Stimulated activated CD4-positive, alpha-beta T cell treated with anti-CD3 and anti-CD28 coated beads, Interleukin-1b, Interleukin-23, amount 100 ng/mL, for 48 hours (primary cell): ENCODE results near the gene SLC35E2B.
"Not testable (repeated sequence)": the region's sequence is repeated elsewhere in the genome, so short reads cannot be mapped to it uniquely, and the experiment has no call there.

ENCODE experiments used
- DNase-seq: peaks from one replicate; pipeline ENCODE4 v3.0.0-alpha.2; 2020

The SLC35E2B gene

GRCh38 chr1:1702506-1702905, 9.9 kb upstream of the SLC35E2B start:
- not testable (repeated sequence) for DNase-seq

DNA sequence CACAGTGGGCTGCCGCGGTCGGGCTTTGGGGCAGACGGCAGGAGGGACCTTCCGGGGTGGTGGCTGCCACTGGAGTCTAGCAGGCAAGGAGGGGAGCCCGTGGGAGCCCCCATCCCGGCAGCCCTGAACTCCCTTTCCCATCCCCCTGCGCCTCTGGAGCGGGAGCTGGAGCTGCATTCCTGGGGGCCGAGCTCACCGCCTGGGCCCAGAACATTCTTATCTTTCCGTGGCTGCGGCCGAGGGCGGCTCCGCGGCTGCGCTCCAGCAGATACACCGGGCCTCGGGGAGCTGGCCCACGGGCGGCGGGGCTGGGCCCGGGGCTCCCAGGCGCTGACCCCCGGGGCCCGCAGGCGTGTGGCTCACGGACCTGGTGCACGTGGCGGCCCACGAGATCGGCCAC, 8.0 kb upstream of the SLC35E2B start:
- not testable (repeated sequence) for DNase-seq

DNA sequence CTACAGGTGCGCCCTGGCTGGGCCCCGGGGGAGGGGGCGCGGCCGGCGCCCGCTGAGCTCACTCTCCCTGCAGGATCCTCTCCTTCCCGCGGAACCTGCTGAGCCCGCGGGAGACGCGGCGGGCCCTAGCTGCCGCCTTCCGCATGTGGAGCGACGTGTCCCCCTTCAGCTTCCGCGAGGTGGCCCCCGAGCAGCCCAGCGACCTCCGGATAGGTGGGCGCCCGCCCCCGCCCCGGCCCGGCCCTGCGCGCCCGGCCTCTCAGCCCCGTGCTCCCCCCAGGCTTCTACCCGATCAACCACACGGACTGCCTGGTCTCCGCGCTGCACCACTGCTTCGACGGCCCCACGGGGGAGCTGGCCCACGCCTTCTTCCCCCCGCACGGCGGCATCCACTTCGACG, 7.5 kb upstream of the SLC35E2B start:
- not testable (repeated sequence) for DNase-seq

GRCh38 chr1:1699061-1699460, 6.5 kb upstream of the SLC35E2B start:
- not testable (repeated sequence) for DNase-seq

DNA sequence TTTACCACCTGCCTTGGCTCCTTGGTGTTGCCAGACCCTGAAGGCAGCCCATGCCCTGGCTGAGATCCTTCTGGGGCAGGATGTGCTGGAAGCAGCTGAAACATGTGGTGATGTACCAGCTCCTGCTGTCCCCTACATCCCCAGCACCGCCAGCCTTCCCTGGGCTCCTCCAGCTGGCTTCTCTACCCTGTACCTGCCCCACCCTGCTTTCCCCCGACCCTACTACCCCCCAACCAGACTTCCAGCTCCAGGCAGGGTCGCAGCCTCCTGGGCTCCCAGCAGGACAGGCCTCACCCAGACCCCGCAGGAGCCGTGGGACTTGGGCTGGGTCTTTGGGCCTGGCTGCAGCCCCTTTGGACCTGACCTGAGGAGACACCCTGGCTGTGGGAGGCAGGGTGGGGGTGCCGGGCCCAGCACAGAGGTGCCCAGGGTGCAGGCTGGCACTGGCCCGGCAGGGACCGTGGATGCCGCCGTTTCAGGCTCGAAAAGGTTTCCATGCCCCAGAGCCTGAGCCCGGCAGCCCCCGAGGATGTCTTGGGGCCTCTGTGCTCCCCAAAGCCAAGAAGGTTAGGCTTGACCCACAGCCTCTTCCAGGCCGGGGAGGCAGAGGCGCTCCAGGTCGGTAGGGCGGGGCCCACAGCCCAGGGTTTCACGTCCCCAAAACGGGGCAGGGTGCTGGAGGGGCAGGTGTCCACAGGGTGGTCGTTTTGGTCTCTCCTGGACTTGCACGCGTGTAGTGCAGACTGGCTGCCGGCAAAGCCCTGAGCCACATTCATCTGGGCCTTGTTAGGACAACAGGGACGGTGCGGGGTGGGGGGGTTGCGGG, 5.0 kb upstream of the SLC35E2B start:
- DNase-seq = not testable (repeated sequence)

- not testable (repeated sequence) for DNase-seq
Observed at GRCh38 chr1:1696431-1697357, 4.1 kb upstream of the SLC35E2B start.

DNA sequence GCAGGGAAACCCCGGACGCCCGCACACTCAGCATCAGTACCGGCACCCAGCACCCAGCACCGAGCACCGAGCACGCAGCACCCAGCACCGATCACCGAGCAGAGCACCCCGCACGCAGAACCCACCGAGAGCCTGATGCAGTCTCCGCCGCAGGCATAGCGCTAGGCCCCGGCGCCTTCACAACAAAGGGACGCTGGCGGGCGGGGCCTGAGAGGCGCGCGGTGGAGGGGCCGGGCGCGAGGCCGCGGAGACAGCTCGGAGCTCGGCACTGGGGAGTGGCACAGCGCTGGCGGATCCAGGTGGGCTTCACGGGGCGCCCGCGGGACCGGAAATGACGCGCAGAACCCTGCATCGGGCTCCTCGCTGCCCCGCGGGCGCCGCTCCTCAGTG, 276 bp downstream of the SLC35E2B start:
- peak; percentile 79 for DNase-seq

GRCh38 chr1:1691443-1691842, 1.2 kb downstream of the SLC35E2B start:
- not testable (repeated sequence) for DNase-seq

DNA sequence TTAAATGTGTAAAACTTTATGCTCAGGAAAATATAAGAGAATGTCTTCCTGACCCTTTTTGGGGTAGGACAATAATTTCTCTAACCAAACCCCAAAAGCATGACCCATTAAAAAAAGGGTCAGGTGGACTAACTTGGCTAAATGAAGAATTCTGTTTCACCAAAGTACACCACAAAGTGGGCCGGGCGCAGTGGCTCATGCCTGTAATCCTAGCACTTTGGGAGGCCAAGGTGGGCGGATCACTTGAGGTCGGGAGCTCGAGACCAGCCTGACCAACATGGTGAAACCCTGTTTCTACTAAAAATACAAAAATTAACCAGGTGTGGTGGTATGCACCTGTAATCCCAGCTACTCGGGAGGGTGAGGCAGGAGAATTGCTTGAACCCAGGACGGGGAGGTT, 3.1 kb downstream of the SLC35E2B start:
- not testable (repeated sequence) for DNase-seq

GRCh38 chr1:1687846-1688245, 4.7 kb downstream of the SLC35E2B start:
- DNase-seq = no peak

- no peak for DNase-seq
Observed at GRCh38 chr1:1684031-1684681, 8.4 kb downstream of the SLC35E2B start.

DNA sequence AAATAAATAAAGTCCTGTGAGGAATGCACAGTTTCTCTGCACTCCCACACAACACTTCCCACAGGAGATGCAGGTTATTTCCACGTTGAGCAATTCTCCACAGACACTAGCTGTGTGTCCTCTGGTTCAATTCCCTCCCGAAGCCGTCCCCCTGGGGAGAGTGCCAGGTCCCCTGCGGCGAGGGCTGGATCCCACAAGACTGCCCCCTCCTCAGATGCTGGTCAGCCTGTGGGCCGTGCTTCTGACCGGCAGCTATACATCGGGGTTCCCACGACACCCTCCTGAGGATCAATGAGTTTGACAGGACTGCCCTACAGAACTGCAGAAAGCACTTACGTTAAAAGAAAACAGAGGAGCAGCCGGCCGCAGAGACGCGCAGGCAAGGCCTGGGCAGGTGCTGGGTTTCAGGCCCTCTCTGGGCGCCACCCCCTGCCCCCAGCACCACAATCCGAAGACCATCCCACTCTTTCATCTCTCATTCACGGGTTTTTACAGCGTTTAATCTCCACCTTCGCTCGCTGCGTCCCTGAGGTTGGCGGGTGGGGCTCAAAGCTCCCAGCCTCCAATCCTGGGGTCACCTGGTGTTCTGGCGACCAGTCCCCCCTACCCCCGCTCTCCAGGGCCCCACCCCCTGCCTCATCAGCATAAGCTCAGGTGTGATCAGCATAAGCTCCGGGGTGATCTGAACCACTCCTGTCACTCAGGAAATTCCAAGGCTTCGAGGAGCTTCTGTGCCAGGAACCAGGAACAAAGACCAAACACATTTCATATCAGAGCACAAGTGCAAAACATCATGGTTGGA, 9.3 kb downstream of the SLC35E2B start:
- DNase-seq = peak; percentile 0

DNA sequence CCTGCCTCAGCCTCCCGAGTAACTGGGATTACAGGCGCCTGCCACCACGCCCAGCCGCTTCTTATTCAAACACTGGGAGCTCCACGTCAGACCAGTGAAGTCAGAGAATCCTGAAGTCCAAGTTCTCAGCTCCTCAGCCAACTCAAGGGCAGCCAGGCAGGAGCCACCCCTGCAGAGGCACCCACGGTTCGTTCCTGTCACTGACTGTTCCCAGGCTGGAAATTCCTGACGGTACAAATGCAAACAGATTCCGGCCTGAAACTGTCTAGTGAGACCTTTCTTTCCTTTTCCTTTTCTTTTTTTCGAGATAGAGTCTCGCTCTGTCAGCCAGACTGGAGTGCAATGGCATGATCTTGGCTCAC, 11.7 kb downstream of the SLC35E2B start:
- peak; percentile 0 for DNase-seq

GRCh38 chr1:1680031-1680911, 12.3 kb downstream of the SLC35E2B start:
- DNase-seq = peak; percentile 1

DNA sequence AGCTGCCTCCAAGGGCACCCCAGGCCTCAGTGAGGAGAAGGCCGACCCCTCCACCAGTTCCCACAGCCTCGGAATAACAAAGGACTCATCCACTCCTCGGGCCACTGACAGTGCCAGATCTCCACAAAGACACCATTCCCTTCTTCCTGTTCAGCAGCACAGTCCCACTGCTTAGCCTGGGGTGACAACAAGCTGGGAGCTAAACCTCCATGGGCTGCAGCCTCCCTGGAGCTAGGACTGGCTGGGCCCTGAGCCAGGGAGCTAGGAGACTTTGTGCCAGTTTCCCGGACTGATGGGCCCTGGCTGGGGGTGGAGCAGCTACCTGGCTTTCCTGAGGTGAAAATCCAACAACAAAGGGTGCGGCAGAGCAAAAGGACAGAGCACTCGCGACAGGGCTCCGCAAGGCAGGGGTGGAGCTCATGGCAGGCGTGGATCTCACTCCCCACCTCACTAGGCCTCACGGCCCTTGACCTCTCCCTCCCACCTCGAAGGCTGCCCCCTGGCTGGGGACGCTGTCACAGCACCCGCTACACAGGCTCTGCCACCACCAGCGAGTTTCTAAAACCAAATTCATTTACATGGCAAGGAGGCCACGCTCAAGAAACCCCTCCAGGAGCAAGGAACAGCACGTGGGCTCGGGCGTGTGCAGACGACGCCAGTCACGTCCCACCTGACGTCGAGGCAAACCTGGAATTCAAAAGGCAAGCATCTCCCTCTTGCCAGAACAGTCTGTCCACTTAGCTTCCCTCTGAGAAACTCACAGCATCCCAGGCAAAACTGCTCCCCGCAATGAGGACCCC, 13.8 kb downstream of the SLC35E2B start:
- DNase-seq = peak; percentile 72

DNA sequence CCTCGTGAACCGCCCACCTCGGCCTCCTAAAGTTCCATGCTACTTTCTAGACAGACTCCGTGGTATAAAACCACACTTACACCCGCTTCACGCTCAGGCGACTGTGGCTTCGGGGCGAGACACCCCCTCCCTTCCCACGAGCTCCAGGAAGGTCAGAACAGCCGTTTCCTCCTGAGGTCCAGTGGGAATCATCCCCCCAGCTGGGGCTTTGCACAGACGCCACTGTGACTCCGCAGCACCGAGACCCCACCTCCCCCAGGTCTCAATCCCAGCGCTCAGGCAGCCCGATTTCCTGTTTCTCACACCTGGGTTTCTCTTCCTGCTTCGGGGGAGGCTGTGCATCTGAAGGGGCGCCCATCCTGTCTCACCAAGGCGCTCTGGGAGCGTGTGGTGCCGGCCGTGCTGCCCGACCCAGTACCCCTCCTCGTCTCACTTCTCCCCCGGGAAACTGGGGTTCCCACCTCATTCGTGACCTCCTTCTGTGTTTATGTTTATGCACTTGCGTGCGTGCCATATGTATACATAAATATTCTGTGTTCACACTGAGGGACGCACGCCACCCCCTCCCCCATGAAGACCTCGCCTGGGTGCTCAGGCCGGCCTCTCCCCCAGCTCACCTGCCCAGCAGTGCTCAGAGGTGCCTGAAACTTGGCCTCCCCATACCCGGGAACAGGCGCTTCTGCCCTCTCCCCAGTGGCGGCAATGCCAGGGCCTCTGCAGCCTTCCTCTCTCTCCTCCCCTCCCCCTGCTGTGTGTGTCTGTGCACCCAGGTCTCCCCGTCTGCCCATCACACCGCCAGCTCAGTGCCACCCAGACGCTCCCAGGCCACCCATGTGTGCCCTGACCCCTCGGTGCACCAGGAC, 14.6 kb downstream of the SLC35E2B start:
- peak; percentile 41 for DNase-seq

DNA sequence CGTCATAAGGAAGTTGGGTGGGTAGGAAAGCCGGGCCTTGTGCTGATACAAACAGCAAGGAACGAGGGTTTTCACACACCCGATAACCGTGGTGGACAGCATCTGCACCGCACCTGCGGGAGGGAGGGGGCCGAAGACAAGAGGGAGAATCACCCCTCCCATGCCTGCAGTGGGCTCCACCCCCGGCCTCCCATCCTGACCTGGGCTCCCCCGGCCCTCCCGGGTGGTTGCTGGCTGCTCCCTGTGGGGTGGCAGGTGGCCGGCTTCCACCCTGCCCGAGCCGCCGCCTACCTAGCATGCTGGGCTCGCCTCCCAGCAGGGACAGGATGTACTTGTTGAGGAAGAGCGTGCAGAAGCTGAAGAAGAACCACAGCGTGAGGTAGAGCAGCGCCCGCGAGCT, 16.5 kb downstream of the SLC35E2B start:
- DNase-seq = not testable (repeated sequence)

DNA sequence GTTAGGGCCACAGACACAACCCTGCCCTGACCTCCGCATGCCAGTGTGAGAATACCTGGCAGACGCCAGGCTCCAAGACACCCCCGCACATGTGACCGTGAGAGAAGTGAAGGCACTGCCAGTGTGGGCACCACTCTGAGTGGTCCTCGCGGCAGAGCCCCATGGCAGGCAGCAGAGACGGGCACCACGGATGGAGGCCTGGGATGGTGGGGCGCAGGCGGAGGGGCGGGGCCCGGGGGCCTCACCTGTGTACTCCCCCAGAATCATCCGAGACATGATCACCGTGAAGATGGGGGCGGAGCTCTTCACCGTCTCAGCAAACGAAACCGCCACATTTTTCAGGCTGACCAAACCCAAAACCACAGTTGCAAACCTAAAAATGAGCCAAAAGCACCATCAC, 17.4 kb downstream of the SLC35E2B start:
- DNase-seq = not testable (repeated sequence)

GRCh38 chr1:1674806-1675205, 17.8 kb downstream of the SLC35E2B start:
- not testable (repeated sequence) for DNase-seq
